Astrocyte (in vitro differentiated cells and primary cell): Measurements from ENCODE around the gene NECAP2.

Experiments used
- CTCF ChIP-seq: IDR thresholded peaks from 2 replicates; pipeline ENCODE4 v1.5.1; 2011; ENCODE audit warnings: low read depth, mild to moderate bottlenecking, inconsistent platforms, low read length, moderate library complexity; ENCODE audit not compliant: insufficient read depth
- EZH2 ChIP-seq: IDR thresholded peaks from 2 replicates; pipeline ENCODE4 v1.6.1; 2012; ENCODE audit warnings: mild to moderate bottlenecking, low read length, inconsistent platforms; ENCODE audit not compliant: insufficient read depth

GRCh38 chr1:16392740-16393569, 47.6 kb upstream of the NECAP2 start:
- no peak for TF ChIP-seq CTCF
- no peak for TF ChIP-seq EZH2
